GM23338 (cell line): Measurements from ENCODE around the gene IL6R. TPM values are rescaled to one million over a fixed set of nuclear protein-coding genes. Genes with fewer than 3 reads are reported as not detected.

Experiments
- ATAC-seq: fragments of 200-7000 bp; cut with Tn5 transposase; 3 replicates; pipeline ENCODE4 v1.9.1; 2020
- DNase-seq: peaks from one replicate; pipeline ENCODE4 v3.0.0-alpha.2; 2015; ENCODE audit warnings: low spot score
- H2AFZ ChIP-seq: fragments of 200-600 bp; sonication (generic); 2 replicates; pipeline ENCODE4 v1.8.0; 2016; ENCODE audit warnings: antibody characterized with exemption, mild to moderate bottlenecking, moderate library complexity
- H3F3A ChIP-seq: fragments of 200-600 bp; sonication (generic); replicated peaks from 2 replicates; pipeline ENCODE4 v1.8.0; 2017; ENCODE audit warnings: antibody characterized with exemption, mixed run types, low read depth
- H3K27ac ChIP-seq: fragments of 200-600 bp; sonication (generic); 2 replicates; pipeline ENCODE4 v1.6.1; 2016; ENCODE audit warnings: low read depth
- H3K27me3 ChIP-seq: fragments of 200-600 bp; sonication (generic); 2 replicates; pipeline ENCODE4 v1.8.0; 2016; ENCODE audit warnings: mild to moderate bottlenecking, mixed run types, moderate library complexity; ENCODE audit not compliant: insufficient read depth
- H3K36me3 ChIP-seq: fragments of 200-600 bp; sonication (generic); 2 replicates; pipeline ENCODE4 v1.8.0; 2016; ENCODE audit warnings: mild to moderate bottlenecking; ENCODE audit not compliant: insufficient read depth
- H3K4me1 ChIP-seq: fragments of 200-600 bp; sonication (generic); 2 replicates; pipeline ENCODE4 v1.8.0; 2016; ENCODE audit warnings: mild to moderate bottlenecking, moderate library complexity; ENCODE audit not compliant: insufficient read depth
- H3K4me2 ChIP-seq: fragments of 200-600 bp; sonication (generic); 2 replicates; pipeline ENCODE4 v1.7.1; 2017; ENCODE audit warnings: mixed run types
- H3K4me3 ChIP-seq: fragments of 200-600 bp; sonication (generic); 2 replicates; pipeline ENCODE4 v1.6.1; 2016; ENCODE audit warnings: mixed run types
- H3K79me2 ChIP-seq: fragments of 200-600 bp; sonication (generic); replicated peaks from 2 replicates; pipeline ENCODE4 v1.8.0; 2017; ENCODE audit warnings: mild to moderate bottlenecking; ENCODE audit not compliant: insufficient read depth
- H3K9me2 ChIP-seq: fragments of 200-600 bp; sonication (generic); 2 replicates; pipeline ENCODE4 v1.8.0; 2017; ENCODE audit not compliant: insufficient read depth
- H4K20me1 ChIP-seq: fragments of 200-600 bp; sonication (generic); replicated peaks from 2 replicates; pipeline ENCODE4 v1.8.0; 2017; ENCODE audit warnings: mild to moderate bottlenecking; ENCODE audit not compliant: insufficient read depth
- H3K27ac Mint-ChIP-seq: 2 replicates; pipeline ENCODE4 v1.8.0; 2020; ENCODE audit warnings: inconsistent platforms, mild to moderate bottlenecking, moderate library complexity, mixed read lengths
- H3K27me3 Mint-ChIP-seq: 3 replicates; pipeline ENCODE4 v1.8.0; 2022; ENCODE audit warnings: low read depth, mild to moderate bottlenecking, moderate library complexity, mixed read lengths, inconsistent platforms; ENCODE audit not compliant: insufficient read depth, poor library complexity
- H3K36me3 Mint-ChIP-seq: 3 replicates; pipeline ENCODE4 v1.8.0; 2021; ENCODE audit warnings: low read depth, mild to moderate bottlenecking, inconsistent platforms, moderate library complexity, mixed read lengths
- H3K4me1 Mint-ChIP-seq: 3 replicates; pipeline ENCODE4 v1.8.0; 2020; ENCODE audit warnings: mild to moderate bottlenecking, inconsistent platforms, mixed read lengths
- H3K4me3 Mint-ChIP-seq: 3 replicates; pipeline ENCODE4 v1.8.0; 2021; ENCODE audit warnings: moderate library complexity, mild to moderate bottlenecking, inconsistent platforms, mixed read lengths
- H3K9me3 Mint-ChIP-seq: 3 replicates; pipeline ENCODE4 v1.8.0; 2020; ENCODE audit warnings: moderate library complexity, mild to moderate bottlenecking, inconsistent platforms, mixed read lengths
- CREB1 ChIP-seq: fragments of 250-450 bp; sonication (Bioruptor Pico); IDR thresholded peaks from 2 replicates; pipeline ENCODE4 v1.5.0; 2020; ENCODE audit warnings: low read depth, mild to moderate bottlenecking, moderate library complexity
- CTCF ChIP-seq, 2 experiments: fragments of 200-600 bp in 1 of 2; sonication (generic) in 1 of 2; conservative IDR thresholded peaks; 2 replicates each; pipeline versions ENCODE4 v1.5.1 to v1.6.1; 2016 to 2017; ENCODE audit warnings: antibody characterized with exemption in 2 of 2, low read depth in 2 of 2, mild to moderate bottlenecking in 2 of 2, moderate library complexity in 1 of 2
- ETS1 ChIP-seq: IDR thresholded peaks from 2 replicates; pipeline ENCODE4 v1.6.1; 2016; ENCODE audit warnings: antibody characterized with exemption
- EZH2 ChIP-seq: fragments of 200-600 bp; sonication (generic); IDR thresholded peaks from one replicate; pipeline ENCODE4 v1.8.0; 2017; ENCODE audit warnings: antibody characterized with exemption, mild to moderate bottlenecking, low read depth; ENCODE audit not compliant: unreplicated experiment
- EZH2phosphoT487 ChIP-seq: fragments of 200-600 bp; sonication (generic); IDR thresholded peaks from one replicate; pipeline ENCODE4 v1.8.1; 2018; ENCODE audit warnings: antibody characterized with exemption; ENCODE audit not compliant: unreplicated experiment
- JUNB ChIP-seq: IDR thresholded peaks from one replicate; pipeline ENCODE4 v1.6.1; 2016; ENCODE audit warnings: antibody characterized with exemption; ENCODE audit not compliant: unreplicated experiment
- NANOG ChIP-seq: IDR thresholded peaks from 2 replicates; pipeline ENCODE4 v1.6.1; 2016; ENCODE audit warnings: antibody characterized with exemption, borderline replicate concordance
- POLR2AphosphoS5 ChIP-seq: IDR thresholded peaks from 2 replicates; pipeline ENCODE4 v1.6.1; 2016; ENCODE audit warnings: antibody characterized with exemption, low read depth
- REST ChIP-seq: IDR thresholded peaks from one replicate; pipeline ENCODE4 v1.6.1; 2018; ENCODE audit warnings: antibody characterized with exemption; ENCODE audit not compliant: unreplicated experiment
- STAT1 ChIP-seq: IDR thresholded peaks from one replicate; pipeline ENCODE4 v1.6.1; 2016; ENCODE audit warnings: antibody characterized with exemption; ENCODE audit not compliant: unreplicated experiment
- ZNF331 ChIP-seq: fragments of 250-450 bp; sonication (Bioruptor Pico); IDR thresholded peaks from 2 replicates; pipeline ENCODE4 v1.5.0; 2020; ENCODE audit warnings: low read depth, mild to moderate bottlenecking, moderate library complexity
- ZNF462 ChIP-seq: fragments of 250-450 bp; sonication (Bioruptor Pico); IDR thresholded peaks from 2 replicates; pipeline ENCODE4 v1.5.0; 2020; ENCODE audit warnings: mild to moderate bottlenecking, moderate library complexity
- polyA plus RNA-seq: library from polyadenylated mRNA; unstranded; fragments of >200 nt; fragmentation: Nextera tagmentation; extraction: Ambion mirVana; gene quantifications from 2 replicates; pipeline ENCODE4 v1.2.1, GENCODE V29; 2016
- total RNA-seq: library from RNA; depleted of rRNA; stranded (reverse); fragments of >200 nt; shearing (Covaris generic); gene quantifications from 2 replicates; pipeline ENCODE4 v1.2.3, GENCODE V29; 2014

The IL6R gene
- total and polyA plus RNA-seq, 2 experiments from 2014 or later, result 1.0 to 13.8 TPM

- TF ChIP-seq ZNF462 (CRISPR knock-in tag) (no peak), JUNB (no peak), POLR2AphosphoS5 (no peak), REST (no peak), CTCF (conservative IDR thresholded peaks at IDR 0.05; ENCODE audit: low read depth in 2 of 2) (no peak), STAT1 (no peak), ETS1 (no peak), ZNF331 (CRISPR knock-in tag) (no peak), CREB1 (CRISPR knock-in tag) (no peak), NANOG (no peak), EZH2 (no peak), EZH2phosphoT487 (no peak)
- ATAC-seq, result no peak
These were observed 107.6 kb downstream of the IL6R start for GRCh38 chr1:154512760-154513159.

More at GRCh38 chr1:154512760-154513159, 107.6 kb downstream of the IL6R start:
- Mint-ChIP-seq H3K27me3 (peaks cover 8% of the 10 kb centered on the region), H3K27ac (no peak overlapping the region), H3K4me1 (no peaks in the 10 kb centered on the region), H3K36me3 (no peaks in the 10 kb centered on the region), H3K9me3 (no peaks in the 10 kb centered on the region; the same call in 2 of the 3 replicates), H3K4me3 (no peak overlapping the region)
- no peaks in the 10 kb centered on the region for H3K9me2 ChIP-seq
- no peaks in the 10 kb centered on the region for H3K79me2 ChIP-seq
- no peaks in the 10 kb centered on the region for H4K20me1 ChIP-seq
- no peak overlapping the region for H3K27ac ChIP-seq
- H3K4me3 ChIP-seq, result no peak overlapping the region
- no peak for DNase-seq
- no peaks in the 10 kb centered on the region for H3K27me3 ChIP-seq
- no peak overlapping the region for H2AFZ ChIP-seq
- H3K36me3 ChIP-seq, result no peaks in the 10 kb centered on the region
- H3F3A ChIP-seq, result no peaks in the 10 kb centered on the region
- no peak overlapping the region for H3K4me2 ChIP-seq
- H3K4me1 ChIP-seq, result no peaks in the 10 kb centered on the region
